PC-9 (cell line): ENCODE results near the gene CCDC192. TPM values are rescaled to one million over a fixed set of nuclear protein-coding genes. Genes with fewer than 3 reads are reported as not detected.
"Not testable (repeated sequence)": the region's sequence is repeated elsewhere in the genome, so short reads cannot be mapped to it uniquely, and the experiment has no call there.

Experiments
- BruUV-seq: library from RNA; stranded (reverse); fragments of 400-500 nt; replicated peaks from 2 replicates; lab custom pipeline; 2021; lab: Mats Ljungman, UMichigan
- CTCF ChIA-PET: fragments of 300-600 bp; sonication (Branson Sonifier 250); formaldehyde crosslinking; loops from one replicate; lab custom pipeline; 2022; ENCODE audit warnings: antibody characterized with exemption; lab: Charles Lee
- POLR2A ChIA-PET: fragments of 300-600 bp; sonication (Branson Sonifier 250); formaldehyde crosslinking; loops from one replicate; lab custom pipeline; 2022; ENCODE audit warnings: antibody characterized with exemption; ENCODE audit not compliant: unreplicated experiment; lab: Charles Lee
- DNase-seq, 2 experiments: peaks; one replicate each; pipeline versions ENCODE4 v3.0.0 to v3.0.0-alpha.2; 2015 to 2022; ENCODE audit warnings: mixed read lengths in 1 of 2
- H2AFZ ChIP-seq: fragments of 200-600 bp; sonication (generic); 2 replicates; pipeline ENCODE4 v1.8.1; 2017; ENCODE audit warnings: antibody characterized with exemption
- H3F3A ChIP-seq: fragments of 200-600 bp; sonication (generic); 2 replicates; pipeline ENCODE4 v1.8.1; 2017; ENCODE audit warnings: antibody characterized with exemption, mild to moderate bottlenecking, low read depth; ENCODE audit not compliant: insufficient read depth
- H3K27ac ChIP-seq: fragments of 200-600 bp; sonication (generic); 2 replicates; pipeline ENCODE4 v1.6.1; 2016; ENCODE audit warnings: mixed run types
- H3K27me3 ChIP-seq: fragments of 200-600 bp; sonication (generic); 2 replicates; pipeline ENCODE4 v1.6.1; 2016; ENCODE audit warnings: low read depth, mixed run types; ENCODE audit not compliant: insufficient read depth
- H3K36me3 ChIP-seq: fragments of 200-600 bp; sonication (generic); 2 replicates; pipeline ENCODE4 v1.6.1; 2016; ENCODE audit warnings: low read depth, mixed run types
- H3K4me1 ChIP-seq: fragments of 200-600 bp; sonication (generic); replicated peaks from 2 replicates; pipeline ENCODE4 v1.6.1; 2016; ENCODE audit warnings: mixed run types; ENCODE audit not compliant: insufficient read depth
- H3K4me2 ChIP-seq: fragments of 200-600 bp; sonication (generic); 2 replicates; pipeline ENCODE4 v1.6.1; 2017; ENCODE audit warnings: mixed run types
- H3K4me3 ChIP-seq: fragments of 200-600 bp; sonication (generic); 2 replicates; pipeline ENCODE4 v1.6.1; 2016; ENCODE audit warnings: mixed run types
- H3K79me2 ChIP-seq: fragments of 200-600 bp; sonication (generic); 2 replicates; pipeline ENCODE4 v1.6.1; 2017; ENCODE audit warnings: low read depth, mixed run types
- H3K9me2 ChIP-seq: fragments of 200-600 bp; sonication (generic); 2 replicates; pipeline ENCODE4 v1.8.1; 2017; ENCODE audit warnings: mild to moderate bottlenecking; ENCODE audit not compliant: insufficient read depth
- H3K9me3 ChIP-seq: fragments of 200-600 bp; sonication (generic); 2 replicates; pipeline ENCODE4 v1.8.1; 2016; ENCODE audit warnings: low read depth; ENCODE audit not compliant: insufficient read depth
- H4K20me1 ChIP-seq: fragments of 200-600 bp; sonication (generic); 2 replicates; pipeline ENCODE4 v1.8.1; 2017; ENCODE audit not compliant: insufficient read depth
- EZH2 ChIP-seq: fragments of 200-600 bp; sonication (generic); IDR thresholded peaks from 2 replicates; pipeline ENCODE4 v1.8.0; 2017; ENCODE audit warnings: antibody characterized with exemption, low read depth
- intact Hi-C: fragments of 100-400 bp; cut with micrococcal nuclease; formaldehyde crosslinking; loops from one replicate; pipeline ENCODE4 v1.10.0; 2022; ENCODE audit not compliant: unreplicated experiment
- total RNA-seq: library from RNA; stranded (reverse); gene quantifications from 2 replicates; pipeline ENCODE4 v1.2.3, GENCODE V29; 2021
- TF ChIP-seq, protein P1 (sequence below): fragments of 200-600 bp; sonication (generic); conservative IDR thresholded peaks from 2 replicates; pipeline ENCODE4 v1.6.1; 2017; ENCODE audit warnings: mixed run types, antibody characterized with exemption, mild to moderate bottlenecking, moderate library complexity

The CCDC192 gene
- total RNA-seq, 1 experiment from 2014 or later, result not detected

DNA sequence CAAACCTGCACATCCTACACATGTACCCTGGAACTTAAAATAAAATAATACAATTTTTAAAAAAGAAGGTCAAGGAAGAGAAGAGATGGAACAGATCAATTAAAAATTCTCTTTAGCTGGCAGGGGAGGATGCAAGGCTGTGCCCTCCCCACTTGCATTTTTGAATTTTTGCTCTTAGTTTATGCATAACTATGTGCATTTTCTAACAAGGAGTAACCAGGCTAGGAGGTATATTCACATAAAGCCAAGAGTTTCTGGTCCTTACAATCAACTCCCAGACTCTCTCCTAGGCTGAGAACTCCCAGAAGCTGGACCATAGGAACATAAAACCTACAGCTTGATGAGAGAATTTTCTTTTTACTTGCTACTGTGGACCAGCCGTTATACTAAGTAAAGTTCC, 29.8 kb downstream of the CCDC192 start:
- no peaks in the 10 kb centered on the region for H3K9me3 ChIP-seq
- no peaks in the 10 kb centered on the region for H3K4me1 ChIP-seq
- no peaks in the 10 kb centered on the region for H3K9me2 ChIP-seq
- H3K79me2 ChIP-seq, result no peaks in the 10 kb centered on the region
- CTCF ChIA-PET, result no interaction called here
- H2AFZ ChIP-seq, result no peak overlapping the region
- intact Hi-C loops, result no loop called here
- TF ChIP-seq, protein P1, sequence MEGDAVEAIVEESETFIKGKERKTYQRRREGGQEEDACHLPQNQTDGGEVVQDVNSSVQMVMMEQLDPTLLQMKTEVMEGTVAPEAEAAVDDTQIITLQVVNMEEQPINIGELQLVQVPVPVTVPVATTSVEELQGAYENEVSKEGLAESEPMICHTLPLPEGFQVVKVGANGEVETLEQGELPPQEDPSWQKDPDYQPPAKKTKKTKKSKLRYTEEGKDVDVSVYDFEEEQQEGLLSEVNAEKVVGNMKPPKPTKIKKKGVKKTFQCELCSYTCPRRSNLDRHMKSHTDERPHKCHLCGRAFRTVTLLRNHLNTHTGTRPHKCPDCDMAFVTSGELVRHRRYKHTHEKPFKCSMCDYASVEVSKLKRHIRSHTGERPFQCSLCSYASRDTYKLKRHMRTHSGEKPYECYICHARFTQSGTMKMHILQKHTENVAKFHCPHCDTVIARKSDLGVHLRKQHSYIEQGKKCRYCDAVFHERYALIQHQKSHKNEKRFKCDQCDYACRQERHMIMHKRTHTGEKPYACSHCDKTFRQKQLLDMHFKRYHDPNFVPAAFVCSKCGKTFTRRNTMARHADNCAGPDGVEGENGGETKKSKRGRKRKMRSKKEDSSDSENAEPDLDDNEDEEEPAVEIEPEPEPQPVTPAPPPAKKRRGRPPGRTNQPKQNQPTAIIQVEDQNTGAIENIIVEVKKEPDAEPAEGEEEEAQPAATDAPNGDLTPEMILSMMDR, result no peak
- no peak for TF ChIP-seq EZH2
- H3K36me3 ChIP-seq, result no peaks in the 10 kb centered on the region
- H3F3A ChIP-seq, result no peaks in the 10 kb centered on the region
- no peaks in the 10 kb centered on the region for H4K20me1 ChIP-seq
- POLR2A ChIA-PET, result no interaction called here
- H3K4me2 ChIP-seq, result no peak overlapping the region
- no peak for DNase-seq
- no peak overlapping the region for H3K4me3 ChIP-seq
- no TSS peak for BruUV-seq
- no peak overlapping the region for H3K27ac ChIP-seq
- no peaks in the 10 kb centered on the region for H3K27me3 ChIP-seq

DNA sequence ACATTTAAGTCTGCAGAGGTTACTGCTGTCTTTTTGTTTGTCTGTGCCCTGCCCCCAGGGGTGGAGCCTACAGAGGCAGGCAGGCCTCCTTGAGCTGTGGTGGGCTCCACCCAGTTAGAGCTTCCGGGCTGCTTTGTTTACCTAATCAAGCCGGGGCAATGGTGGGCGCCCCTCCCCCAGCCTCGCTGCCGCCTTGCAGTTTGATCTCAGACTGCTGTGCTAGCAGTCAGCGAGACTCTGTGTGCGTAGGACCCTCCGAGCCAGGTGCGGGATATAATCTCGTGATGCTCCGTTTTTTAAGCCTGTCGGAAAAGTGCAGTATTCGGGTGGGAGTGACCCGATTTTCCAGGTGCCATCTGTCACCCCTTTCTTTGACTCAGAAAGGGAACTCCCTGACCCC, 36.2 kb downstream of the CCDC192 start:
- POLR2A ChIA-PET, result not testable (repeated sequence)

DNA sequence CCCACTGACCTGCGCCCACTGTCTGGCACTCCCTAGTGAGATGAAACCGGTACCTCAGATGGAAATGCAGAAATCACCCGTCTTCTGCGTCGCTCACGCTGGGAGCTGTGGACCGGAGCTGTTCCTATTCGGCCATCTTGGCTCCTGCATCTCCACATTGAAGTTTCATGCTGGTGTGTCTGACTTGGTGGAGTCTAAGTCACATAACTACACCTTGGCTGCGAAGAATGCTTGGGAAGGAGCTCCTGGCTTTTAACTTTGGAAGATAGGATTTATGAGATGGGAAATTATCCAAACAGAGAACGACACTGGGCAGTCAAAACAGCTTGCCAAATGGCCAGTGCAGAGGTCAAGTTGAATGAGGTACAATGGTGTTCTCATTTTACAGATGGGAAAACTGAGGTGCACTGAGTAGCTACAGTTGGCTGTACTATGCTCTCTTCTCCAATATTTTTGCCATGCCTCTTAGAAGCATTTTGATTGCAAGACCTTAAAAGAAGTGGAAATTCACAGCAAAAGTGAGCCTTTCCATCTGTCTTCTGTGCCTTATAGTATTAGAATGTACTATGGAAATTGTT, 36.7 kb downstream of the CCDC192 start:
- Histone ChIP-seq H3K9me3 (no peaks in the 10 kb centered on the region), H3K4me2 (no peak overlapping the region), H3K79me2 (no peaks in the 10 kb centered on the region), H3F3A (no peaks in the 10 kb centered on the region), H3K27ac (no peak overlapping the region), H3K4me1 (no peaks in the 10 kb centered on the region), H3K36me3 (no peaks in the 10 kb centered on the region), H4K20me1 (no peaks in the 10 kb centered on the region), H3K9me2 (no peaks in the 10 kb centered on the region), H2AFZ (no peak overlapping the region), H3K27me3 (no peaks in the 10 kb centered on the region), H3K4me3 (no peak overlapping the region)
- POLR2A ChIA-PET, result no interaction called here
- BruUV-seq, result no TSS peak
- no peak for DNase-seq
- intact Hi-C loops, result no loop called here
- CTCF ChIA-PET, result no interaction called here
- TF ChIP-seq EZH2, result no peak
- TF ChIP-seq, protein P1, result no peak

More for the DNA sequence above, 36.2 kb downstream of the CCDC192 start:
- H3K9me3 ChIP-seq, BruUV-seq, CTCF ChIA-PET, H2AFZ ChIP-seq, DNase-seq, H3K36me3 ChIP-seq, H3K27ac ChIP-seq, H3K79me2 ChIP-seq, H4K20me1 ChIP-seq, H3K27me3 ChIP-seq, H3K4me3 ChIP-seq, H3K9me2 ChIP-seq, H3K4me1 ChIP-seq, intact Hi-C loops, H3K4me2 ChIP-seq, H3F3A ChIP-seq: not testable (repeated sequence)

DNA sequence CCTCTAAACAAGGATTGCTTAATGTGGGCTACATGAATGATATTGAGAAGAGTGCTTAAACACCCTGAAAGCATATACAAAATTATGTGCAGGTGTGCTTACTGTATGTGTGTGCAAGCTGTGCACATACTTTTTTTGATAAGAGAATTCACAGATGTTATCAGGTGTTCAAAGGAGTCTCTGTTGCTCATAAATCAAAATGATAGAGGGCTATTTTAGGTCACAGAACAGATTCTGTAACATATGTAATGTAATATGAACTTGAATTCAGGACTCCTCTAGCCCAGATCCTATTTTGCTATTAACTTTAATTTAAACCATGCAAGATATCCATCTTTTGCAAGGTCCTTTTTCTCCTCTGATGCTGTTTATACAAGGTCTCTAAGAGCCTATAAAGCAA, 38.2 kb downstream of the CCDC192 start:
- Histone ChIP-seq H3K36me3 (no peaks in the 10 kb centered on the region), H3K27me3 (no peaks in the 10 kb centered on the region), H3K4me2 (no peak overlapping the region), H3K79me2 (no peaks in the 10 kb centered on the region), H3K4me1 (no peaks in the 10 kb centered on the region), H3K9me3 (no peaks in the 10 kb centered on the region), H3F3A (no peaks in the 10 kb centered on the region), H3K27ac (no peak overlapping the region), H4K20me1 (no peaks in the 10 kb centered on the region), H3K4me3 (no peak overlapping the region), H2AFZ (no peak overlapping the region), H3K9me2 (no peaks in the 10 kb centered on the region)
- TF ChIP-seq, protein P1, result no peak
- TF ChIP-seq EZH2, result no peak
- no peak for DNase-seq
- ChIA-PET POLR2A (no interaction called here), CTCF (no interaction called here)
- no TSS peak for BruUV-seq
- intact Hi-C loops, result no loop called here
